Measurements from ENCODE around the gene MYOG.

- TF ChIP-seq CTCF (IDR thresholded peaks at IDR 0.05; ENCODE audit: low read depth, low read length) (no peak), POLR2A (IDR thresholded peaks at IDR 0.05; ENCODE audit: extremely low read depth, insufficient read length) (no peak)
Measured at GRCh38 chr1:203074610-203075009, 11.2 kb downstream of the MYOG start.

Measured in NB4 (cell line).